Inflammatory macrophage treated with lipopolysaccharide for 1 hour (primary cell): Measurements from ENCODE around the gene SOX8.
"Not testable (repeated sequence)": the region's sequence is repeated elsewhere in the genome, so short reads cannot be mapped to it uniquely, and the experiment has no call there.

ENCODE experiments used
- DNase-seq, 2 donors: peaks; one replicate each; pipeline ENCODE4 v3.0.0-alpha.2; 2020 to 2022

Gene SOX8

DNA sequence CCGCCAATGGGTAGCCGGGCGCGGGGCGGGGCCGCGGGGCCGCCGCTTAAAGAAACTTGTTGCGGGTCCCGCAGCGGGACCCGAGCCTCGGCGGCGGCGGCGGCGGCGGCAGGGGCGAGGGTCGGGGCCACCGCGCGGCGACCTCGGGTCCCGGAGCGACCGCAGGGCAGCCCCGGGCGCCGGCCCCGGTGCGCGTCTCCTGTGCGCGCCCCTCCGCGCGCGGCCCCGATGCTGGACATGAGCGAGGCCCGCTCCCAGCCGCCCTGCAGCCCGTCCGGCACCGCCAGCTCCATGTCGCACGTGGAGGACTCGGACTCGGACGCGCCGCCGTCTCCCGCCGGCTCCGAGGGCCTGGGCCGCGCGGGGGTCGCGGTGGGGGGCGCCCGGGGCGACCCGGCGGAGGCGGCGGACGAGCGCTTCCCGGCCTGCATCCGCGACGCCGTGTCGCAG, at the start of gene SOX8:
Gene SOX8 (plus strand): TSS at position 76 of the 450 bp plus-strand sequence. CDS start 153 bp downstream, at position 229.
- DNase-seq: no peak

DNA sequence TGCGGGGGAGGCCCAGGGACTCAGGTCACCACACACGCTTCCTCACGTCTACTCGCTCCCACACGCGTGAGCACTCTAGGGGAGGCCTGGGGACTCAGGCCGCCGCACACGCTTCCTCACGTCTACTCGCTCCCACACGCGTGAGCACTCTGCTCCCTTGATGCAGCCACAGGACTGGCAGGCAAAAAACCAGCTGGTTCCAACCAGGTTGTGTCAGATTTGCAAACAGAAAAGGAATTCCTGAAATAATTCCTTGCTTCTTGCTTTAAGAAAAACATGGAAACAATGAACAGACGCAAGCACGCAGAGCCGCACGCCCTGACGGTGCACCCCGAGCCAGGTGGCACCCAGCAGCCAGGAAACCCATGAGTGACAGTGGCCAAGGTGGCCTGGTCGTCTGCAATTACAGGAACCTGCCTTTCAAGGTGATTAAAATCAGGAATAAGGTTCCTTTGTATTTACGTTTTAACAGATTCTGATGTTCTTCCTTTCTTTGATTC, 48.7 kb upstream of the SOX8 start:
- no peak for DNase-seq

DNA sequence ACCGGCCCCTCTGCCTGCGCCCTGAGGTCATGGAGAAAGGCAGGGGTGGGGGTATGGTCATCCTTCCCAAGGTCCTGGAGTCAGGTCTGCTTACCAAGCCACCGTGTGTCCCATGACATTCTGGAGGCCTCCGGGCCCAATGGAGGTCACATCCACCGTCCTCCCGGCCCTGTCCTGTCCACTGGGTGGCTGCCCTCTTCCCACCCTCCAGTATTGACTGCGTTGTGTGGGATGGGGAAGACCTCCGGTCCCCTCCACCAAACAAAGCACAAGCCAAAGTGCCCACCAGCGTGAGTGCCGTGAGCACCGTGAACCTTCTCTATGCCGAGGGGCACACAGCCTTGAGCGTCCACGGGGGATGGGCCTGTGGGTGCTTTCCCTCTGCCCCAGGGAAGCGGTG, 48.0 kb upstream of the SOX8 start:
- no peak for DNase-seq

- no peak for DNase-seq
Measured at GRCh38 chr16:934178-934577, 47.4 kb upstream of the SOX8 start.

DNA sequence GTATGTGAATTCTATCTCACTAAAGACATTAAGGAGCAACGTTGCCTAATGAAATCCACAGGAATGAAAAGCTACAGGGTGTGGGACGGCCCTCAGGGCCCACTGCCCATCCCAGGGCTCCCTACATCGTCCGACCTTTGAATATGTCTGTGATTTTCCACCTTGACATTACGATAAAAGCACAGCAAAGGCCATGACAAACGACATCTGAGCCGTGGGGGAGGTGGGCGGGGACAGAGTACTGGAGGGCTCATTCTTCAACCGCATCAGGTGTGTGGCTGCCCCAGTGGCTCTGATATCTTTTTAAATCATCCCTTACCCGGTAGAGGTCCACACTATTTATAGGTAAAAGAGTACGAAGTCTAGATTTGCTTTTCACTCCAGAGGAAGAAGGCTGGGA, 45.9 kb upstream of the SOX8 start:
- no peak for DNase-seq

GRCh38 chr16:937311-937710, 44.3 kb upstream of the SOX8 start:
- DNase-seq: no peak

GRCh38 chr16:937723-938122, 43.8 kb upstream of the SOX8 start:
- no peak for DNase-seq

DNA sequence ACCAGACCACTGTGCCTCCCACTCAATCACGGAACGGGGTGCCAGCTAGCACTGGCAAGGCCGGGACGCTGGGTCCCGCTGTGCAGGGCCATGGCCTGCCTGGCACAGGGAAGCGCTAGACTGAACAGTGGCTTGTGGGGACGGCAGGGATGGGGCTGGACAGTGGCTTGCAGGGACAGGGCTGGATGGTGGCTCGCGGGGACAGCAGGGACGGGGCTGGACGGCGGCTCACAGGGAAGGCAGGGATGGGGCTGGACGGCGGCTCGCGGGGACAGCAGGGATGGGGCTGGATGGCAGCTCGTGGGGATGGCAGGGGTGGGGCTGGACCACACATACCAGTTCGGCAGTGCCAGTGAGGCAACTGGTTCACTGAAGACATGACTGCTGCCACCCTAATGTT, 43.4 kb upstream of the SOX8 start:
- DNase-seq: no peak

DNA sequence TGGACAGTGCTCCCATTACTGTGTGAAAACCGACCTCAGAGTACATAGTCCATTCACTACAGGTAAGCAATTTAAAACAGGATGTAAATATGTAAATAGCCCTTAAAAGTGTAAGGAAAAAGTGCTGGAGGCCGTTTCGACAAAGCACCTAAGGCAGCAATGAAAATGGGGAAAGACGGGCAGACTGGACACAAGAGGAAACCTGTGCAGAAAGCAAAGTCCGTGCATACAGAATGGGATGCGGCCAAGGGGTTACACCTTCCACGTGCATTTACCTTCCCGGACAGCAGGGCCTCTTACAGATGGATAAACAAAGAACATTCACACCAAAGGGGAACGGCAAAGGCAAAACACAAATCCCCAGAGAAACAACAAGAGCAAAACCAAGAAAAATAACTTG, 42.8 kb upstream of the SOX8 start:
- DNase-seq: no peak

DNA sequence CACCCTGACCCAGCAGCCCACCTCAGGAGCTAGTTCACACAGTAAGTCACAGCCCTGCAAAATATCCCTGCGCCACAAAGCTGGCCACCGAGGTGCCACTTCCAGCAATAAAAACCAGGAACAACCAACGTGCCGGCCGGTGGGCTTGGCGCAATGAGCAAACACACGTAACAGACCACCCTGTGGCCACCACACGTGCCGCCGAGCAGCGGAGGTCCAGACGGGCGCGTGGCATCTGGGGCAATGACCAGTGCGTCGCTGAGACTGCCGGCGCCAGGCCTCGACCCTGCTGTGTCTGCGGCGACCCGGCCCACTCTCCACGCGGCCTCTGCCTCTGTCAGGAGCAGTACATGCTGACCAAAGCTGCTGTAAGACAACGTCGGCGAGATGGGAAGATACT, 42.3 kb upstream of the SOX8 start:
- DNase-seq: no peak

- DNase-seq: no peak
Measured at GRCh38 chr16:939941-940340, 41.6 kb upstream of the SOX8 start.

DNA sequence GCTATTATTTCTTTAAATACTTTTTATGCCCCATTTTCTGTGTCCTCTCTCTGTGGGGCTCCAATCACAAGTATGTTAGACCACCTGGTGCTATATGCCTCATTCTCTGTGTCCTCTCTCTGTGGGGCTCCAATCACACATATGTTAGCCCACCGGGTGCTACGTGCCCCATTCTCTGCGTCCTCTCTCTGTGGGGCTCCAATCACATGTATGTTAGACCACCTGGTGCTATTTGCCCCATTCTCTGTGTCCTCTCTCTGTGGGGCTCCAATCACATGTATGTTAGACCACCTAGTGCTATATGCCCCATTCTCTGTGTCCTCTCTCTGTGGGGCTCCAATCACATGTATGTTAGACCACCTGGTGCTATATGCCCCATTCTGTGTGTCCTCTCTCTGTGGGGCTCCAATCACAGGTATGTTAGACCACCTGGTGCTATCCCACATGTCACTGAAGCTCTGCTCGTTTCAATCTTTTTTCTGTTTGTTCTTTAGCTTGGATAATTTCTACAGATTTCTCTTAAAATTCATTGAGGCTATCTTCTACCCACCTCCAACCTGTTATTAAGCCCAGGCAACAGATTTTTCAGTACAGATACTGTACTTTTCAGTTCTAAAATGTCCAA, 39.0 kb upstream of the SOX8 start:
- DNase-seq: no peak

DNA sequence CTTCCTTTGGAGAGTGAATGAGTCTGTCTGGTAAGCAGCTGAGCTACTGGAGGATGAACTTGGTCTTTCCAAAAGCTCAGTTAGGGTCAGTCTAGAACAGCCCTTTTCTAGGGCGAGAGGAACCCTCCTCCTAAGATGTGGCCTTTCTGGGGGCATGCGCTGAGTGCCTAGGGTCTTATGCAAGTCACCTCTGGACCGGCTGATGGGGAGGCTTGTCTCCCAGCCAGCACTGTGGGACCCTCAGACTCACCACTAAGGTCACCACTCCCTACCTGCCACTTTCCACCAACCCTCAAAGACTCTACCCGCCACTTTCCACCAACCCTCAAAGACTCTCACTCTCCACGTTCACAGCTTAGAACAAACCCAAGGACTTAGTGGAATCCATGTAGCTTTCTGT, 37.6 kb upstream of the SOX8 start:
- no peak for DNase-seq

GRCh38 chr16:945271-946047, 36.1 kb upstream of the SOX8 start:
- DNase-seq: no peak

GRCh38 chr16:946048-946395, 35.5 kb upstream of the SOX8 start:
- no peak for DNase-seq

- no peak for DNase-seq
Measured at GRCh38 chr16:947255-947921, 34.2 kb upstream of the SOX8 start.

- not testable (repeated sequence) for DNase-seq
Measured at GRCh38 chr16:947922-948303, 33.7 kb upstream of the SOX8 start.

DNA sequence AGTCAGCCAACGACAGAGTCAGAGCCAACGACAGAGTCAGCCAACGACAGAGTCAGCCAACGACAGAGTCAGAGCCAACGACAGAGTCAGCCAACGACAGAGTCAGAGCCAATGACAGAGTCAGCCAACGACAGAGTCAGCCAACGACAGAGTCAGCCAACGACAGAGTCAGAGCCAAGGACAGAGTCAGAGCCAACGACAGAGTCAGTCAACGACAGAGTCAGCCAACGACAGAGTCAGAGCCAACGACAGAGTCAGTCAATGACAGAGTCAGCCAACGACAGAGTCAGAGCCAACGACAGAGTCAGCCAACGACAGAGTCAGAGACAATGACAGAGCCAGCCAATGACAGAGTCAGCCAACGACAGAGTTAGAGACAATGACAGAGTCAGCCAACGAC, 32.8 kb upstream of the SOX8 start:
- not testable (repeated sequence) for DNase-seq

- not testable (repeated sequence) for DNase-seq
Measured at GRCh38 chr16:950733-951573, 30.6 kb upstream of the SOX8 start.

GRCh38 chr16:951660-952301, 29.8 kb upstream of the SOX8 start:
- DNase-seq: no peak

GRCh38 chr16:952321-952720, 29.2 kb upstream of the SOX8 start:
- no peak for DNase-seq

DNA sequence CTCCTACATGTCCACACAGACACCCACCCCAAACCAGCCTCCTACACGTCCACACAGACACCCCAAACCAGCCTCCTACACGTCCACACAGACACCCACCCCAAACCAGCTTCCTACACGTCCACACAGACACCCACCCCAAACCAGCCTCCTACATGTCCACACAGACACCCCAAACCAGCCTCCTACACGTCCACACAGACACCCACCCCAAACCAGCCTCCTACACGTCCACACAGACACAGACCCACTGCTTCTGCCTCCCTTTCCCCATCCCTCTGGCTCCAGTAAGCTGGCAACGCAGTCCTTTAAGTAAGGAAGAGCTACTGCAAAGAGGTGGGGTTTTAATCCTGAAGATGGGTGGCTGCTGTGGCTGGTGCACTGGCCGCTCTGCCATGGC, 27.8 kb upstream of the SOX8 start:
- DNase-seq: not testable (repeated sequence)

DNA sequence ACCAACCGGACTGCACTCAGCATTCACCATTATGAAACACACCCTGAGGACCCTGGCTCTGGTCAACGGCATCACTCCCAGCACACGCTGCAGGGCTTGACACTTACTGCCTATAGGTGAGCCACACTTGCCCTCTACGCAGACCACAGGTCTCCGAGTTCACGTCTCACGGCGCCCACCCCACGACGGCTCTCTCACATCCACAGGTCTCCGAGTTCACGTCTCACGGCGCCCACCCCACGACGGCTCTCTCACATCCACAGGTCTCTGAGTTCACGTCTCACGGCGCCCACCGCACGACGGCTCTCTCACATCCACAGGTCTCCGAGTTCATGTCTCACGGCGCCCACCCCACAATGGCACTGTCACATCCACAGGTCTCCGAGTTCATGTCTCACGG, 25.8 kb upstream of the SOX8 start:
- not testable (repeated sequence) for DNase-seq
